Ovary (tissue), 9 donors: Measurements from ENCODE around the gene OR52I1. TPM values are rescaled to one million over a fixed set of nuclear protein-coding genes. Genes with fewer than 3 reads are reported as not detected.

Experiments
- DNase-seq, 5 donors: peaks; one replicate each; pipeline ENCODE4 v3.0.0-alpha.2; 2019 to 2020
- H3K27ac ChIP-seq, 2 donors: fragments of 200-600 bp; one replicate each; pipeline versions ENCODE4 v1.5.1 to v1.8.0; 2019 to 2022
- H3K27me3 ChIP-seq: fragments of 200-600 bp; one replicate; pipeline ENCODE4 v1.8.0; 2022
- H3K36me3 ChIP-seq: fragments of 200-600 bp; sonication (generic); one replicate; pipeline ENCODE4 v1.5.1; 2019
- H3K4me1 ChIP-seq: one replicate; pipeline ENCODE4 v1.8.1; 2013; ENCODE audit warnings: mild to moderate bottlenecking, moderate library complexity; ENCODE audit not compliant: insufficient read depth
- H3K4me3 ChIP-seq: fragments of 200-600 bp; sonication (generic); one replicate; pipeline ENCODE4 v1.5.1; 2017
- H3K9me3 ChIP-seq, 2 donors: fragments of 200-600 bp in 1 of 2; sonication (generic) in 1 of 2; one replicate each; pipeline versions ENCODE4 v1.5.1 to v1.8.1; 2013 to 2019; ENCODE audit warnings: mild to moderate bottlenecking in 1 of 2, moderate library complexity in 1 of 2
- CTCF ChIP-seq, 3 donors: fragments of 450-650 bp in 2 of 3; fragments of 200-600 bp in 1 of 3; IDR thresholded peaks; one replicate each; pipeline versions ENCODE4 v1.5.1 to v1.8.0; 2016 to 2022; ENCODE audit warnings: antibody characterized with exemption in 3 of 3, mild to moderate bottlenecking in 1 of 3
- EP300 ChIP-seq: sonication (generic); formaldehyde crosslinking; IDR thresholded peaks from one replicate; pipeline ENCODE4 v1.6.1; 2017; ENCODE audit warnings: antibody characterized with exemption
- POLR2A ChIP-seq: fragments of 450-650 bp; IDR thresholded peaks from one replicate; pipeline ENCODE4 v1.6.1; 2017; ENCODE audit warnings: antibody characterized with exemption, mild to moderate bottlenecking, moderate library complexity
- WGBS, 3 donors: extraction: QIAGEN DNeasy Blood & Tissue Kit in 1 of 3; methylation state at CpG; one replicate each; pipeline versions ENCODE4 v1.1.5 to v1.1.7; 2013 to 2017; 5-methylcytosine and 5-hydroxymethylcytosine counted together
- intact Hi-C, 4 donors: fragments of 100-400 bp; cut with DNase I; formaldehyde crosslinking; loops; one replicate each; pipeline versions ENCODE4 v1.11.0 to v1.15.1; 2022 to 2023
- polyA plus RNA-seq, 2 donors: library from polyadenylated mRNA; stranded (reverse); fragments of 200-250 nt in 1 of 2; fragments of 350-450 nt in 1 of 2; fragmentation: Illumina TruSeq in 1 of 2; extraction: RNeasy Lipid Tissue Mini Kit (QIAGEN cat#74804) in 1 of 2; gene quantifications; one replicate each; pipeline ENCODE4 v1.2.3, GENCODE V29; 2013 to 2014
- total RNA-seq, 7 donors: library from RNA; depleted of rRNA in 2 of 7; stranded (reverse); fragments of >200 nt in 2 of 7; fragmentation: NEBNext Ultra II Directional in 3 of 7; extraction: Animal tissue kit (Norgen Biotek cat#: 25700) in 3 of 7; gene quantifications; one replicate each; pipeline versions ENCODE4 v1.1.0 to v1.2.4, GENCODE V29; 2016 to 2023
- donor health status: DM: no; HTN: no; CAD: no; lungs with moderate emphysema.
- donor health status: DM: no; HTN: no; CAD: no.
- donor health status: Bipolar disorder and iron deficiency.
- donor health status: DM: yes; HTN: yes; CAD: no.
- donor health status: DM: no; HTN: no; CAD: no.
- donor health status: DM: yes; HTN: yes; CAD: no.

Gene OR52I1
- total and polyA plus RNA-seq, 9 donors, result not detected

- H3K4me1 ChIP-seq, result no peaks in the 10 kb centered on the region
- H3K36me3 ChIP-seq, result no peaks in the 10 kb centered on the region
- TF ChIP-seq EP300, result no peak
- no peak for TF ChIP-seq CTCF (IDR thresholded peaks at IDR 0.05)
- no peak for TF ChIP-seq POLR2A
- no peak for DNase-seq
- intact Hi-C loops, result no loop called here
- 93 to 94% (median 94%) methylated on average over 18 of the region's 18 CpGs for WGBS, 3 donors
- H3K27me3 ChIP-seq, result no peaks in the 10 kb centered on the region
- H3K27ac ChIP-seq, result no peak overlapping the region
- H3K4me3 ChIP-seq, result no peak overlapping the region
- H3K9me3 ChIP-seq, result no peaks in the 10 kb centered on the region
These were observed 24.8 kb upstream of the OR52I1 start for GRCh38 chr11:4569075-4569474.

- Histone ChIP-seq H3K27ac (no peak overlapping the region), H3K27me3 (no peaks in the 10 kb centered on the region), H3K4me1 (no peaks in the 10 kb centered on the region), H3K4me3 (no peak overlapping the region), H3K9me3 (no peaks in the 10 kb centered on the region), H3K36me3 (no peaks in the 10 kb centered on the region)
- WGBS, 3 donors, result 41 to 42% (median 41%) methylated on average over 3 of the region's 3 CpGs
- DNase-seq, result no peak
- TF ChIP-seq EP300, result no peak
- TF ChIP-seq CTCF (IDR thresholded peaks at IDR 0.05), result no peak
- no peak for TF ChIP-seq POLR2A
- intact Hi-C loops, result no loop called here
These were observed 17.0 kb upstream of the OR52I1 start for GRCh38 chr11:4576880-4577279.

GRCh38 chr11:4577761-4578160 is 16.1 kb upstream of the OR52I1 start:
- no peaks in the 10 kb centered on the region for H3K9me3 ChIP-seq
- H3K36me3 ChIP-seq, result no peaks in the 10 kb centered on the region
- no peaks in the 10 kb centered on the region for H3K4me1 ChIP-seq
- intact Hi-C loops, result no loop called here
- H3K27ac ChIP-seq, result no peak overlapping the region
- TF ChIP-seq POLR2A (no peak), EP300 (no peak), CTCF (IDR thresholded peaks at IDR 0.05) (no peak)
- WGBS, 3 donors, result 81 to 84% (median 82%) methylated on average over 2 of the region's 2 CpGs
- H3K27me3 ChIP-seq, result no peaks in the 10 kb centered on the region
- no peak for DNase-seq
- H3K4me3 ChIP-seq, result no peak overlapping the region

- H3K36me3 ChIP-seq, result no peaks in the 10 kb centered on the region
- no peaks in the 10 kb centered on the region for H3K4me1 ChIP-seq
- H3K27ac ChIP-seq, result no peak overlapping the region
- H3K4me3 ChIP-seq, result no peak overlapping the region
- no peak for DNase-seq
- TF ChIP-seq EP300, result no peak
- TF ChIP-seq CTCF (IDR thresholded peaks at IDR 0.05), result no peak
- no peak for TF ChIP-seq POLR2A
- no peaks in the 10 kb centered on the region for H3K9me3 ChIP-seq
- 75 to 88% (median 83%) methylated on average over 6 of the region's 6 CpGs for WGBS, 3 donors
- intact Hi-C loops, result no loop called here
- H3K27me3 ChIP-seq, result no peaks in the 10 kb centered on the region
These were observed 15.2 kb upstream of the OR52I1 start for GRCh38 chr11:4578624-4579023.

GRCh38 chr11:4580124-4580523 is 13.7 kb upstream of the OR52I1 start:
- TF ChIP-seq EP300, result no peak
- TF ChIP-seq CTCF (IDR thresholded peaks at IDR 0.05), result no peak
- no peak for TF ChIP-seq POLR2A
- H3K36me3 ChIP-seq, result no peaks in the 10 kb centered on the region
- H3K27me3 ChIP-seq, result no peaks in the 10 kb centered on the region
- intact Hi-C loops, result no loop called here
- no peak for DNase-seq
- 68 to 74% (median 74%) methylated on average over 1 of the region's 1 CpG for WGBS, 3 donors
- H3K4me3 ChIP-seq, result no peak overlapping the region
- no peaks in the 10 kb centered on the region for H3K9me3 ChIP-seq
- H3K4me1 ChIP-seq, result no peaks in the 10 kb centered on the region
- no peak overlapping the region for H3K27ac ChIP-seq
